ENCODE results near the gene RHOT2. TPM values are rescaled to one million over a fixed set of nuclear protein-coding genes. Genes with fewer than 3 reads are reported as not detected.

The RHOT2 gene
- total and polyA plus RNA-seq, 2 experiments from 2014 or later, result 129 to 163 TPM

DNA sequence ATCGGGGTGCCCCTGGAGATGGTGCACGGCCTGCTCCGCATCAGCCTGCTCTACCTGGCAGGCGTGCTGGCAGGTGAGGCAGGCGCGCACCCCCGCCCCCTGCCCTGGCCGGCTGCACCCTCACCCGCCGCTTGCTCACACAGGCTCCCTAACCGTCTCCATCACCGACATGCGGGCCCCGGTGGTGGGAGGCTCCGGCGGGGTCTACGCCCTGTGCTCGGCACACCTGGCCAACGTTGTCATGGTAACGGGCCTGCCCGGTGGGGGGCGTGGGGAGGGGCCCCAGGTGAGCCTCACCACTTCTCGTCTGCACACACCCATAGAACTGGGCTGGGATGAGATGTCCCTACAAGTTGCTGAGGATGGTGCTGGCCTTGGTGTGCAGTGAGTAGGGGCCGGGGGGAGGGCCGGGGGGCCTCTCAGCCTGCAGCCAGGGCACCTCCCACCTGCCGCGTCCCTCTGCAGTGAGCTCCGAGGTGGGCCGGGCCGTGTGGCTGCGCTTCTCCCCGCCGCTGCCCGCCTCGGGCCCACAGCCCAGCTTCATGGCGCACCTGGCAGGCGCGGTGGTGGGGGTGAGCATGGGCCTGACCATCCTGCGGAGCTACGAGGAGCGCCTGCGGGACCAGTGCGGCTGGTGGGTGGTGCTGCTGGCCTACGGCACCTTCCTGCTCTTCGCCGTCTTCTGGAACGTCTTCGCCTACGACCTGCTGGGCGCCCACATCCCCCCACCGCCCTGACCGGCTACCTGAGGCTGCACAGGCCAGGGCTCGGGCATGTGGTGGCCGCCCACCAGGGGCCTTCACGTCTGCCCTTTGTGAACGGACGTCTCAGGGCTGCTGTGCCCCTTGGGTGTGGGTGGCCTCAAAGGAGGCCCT is 9.6 kb downstream of the RHOT2 start (continued):
- TF ChIP-seq, protein P1, sequence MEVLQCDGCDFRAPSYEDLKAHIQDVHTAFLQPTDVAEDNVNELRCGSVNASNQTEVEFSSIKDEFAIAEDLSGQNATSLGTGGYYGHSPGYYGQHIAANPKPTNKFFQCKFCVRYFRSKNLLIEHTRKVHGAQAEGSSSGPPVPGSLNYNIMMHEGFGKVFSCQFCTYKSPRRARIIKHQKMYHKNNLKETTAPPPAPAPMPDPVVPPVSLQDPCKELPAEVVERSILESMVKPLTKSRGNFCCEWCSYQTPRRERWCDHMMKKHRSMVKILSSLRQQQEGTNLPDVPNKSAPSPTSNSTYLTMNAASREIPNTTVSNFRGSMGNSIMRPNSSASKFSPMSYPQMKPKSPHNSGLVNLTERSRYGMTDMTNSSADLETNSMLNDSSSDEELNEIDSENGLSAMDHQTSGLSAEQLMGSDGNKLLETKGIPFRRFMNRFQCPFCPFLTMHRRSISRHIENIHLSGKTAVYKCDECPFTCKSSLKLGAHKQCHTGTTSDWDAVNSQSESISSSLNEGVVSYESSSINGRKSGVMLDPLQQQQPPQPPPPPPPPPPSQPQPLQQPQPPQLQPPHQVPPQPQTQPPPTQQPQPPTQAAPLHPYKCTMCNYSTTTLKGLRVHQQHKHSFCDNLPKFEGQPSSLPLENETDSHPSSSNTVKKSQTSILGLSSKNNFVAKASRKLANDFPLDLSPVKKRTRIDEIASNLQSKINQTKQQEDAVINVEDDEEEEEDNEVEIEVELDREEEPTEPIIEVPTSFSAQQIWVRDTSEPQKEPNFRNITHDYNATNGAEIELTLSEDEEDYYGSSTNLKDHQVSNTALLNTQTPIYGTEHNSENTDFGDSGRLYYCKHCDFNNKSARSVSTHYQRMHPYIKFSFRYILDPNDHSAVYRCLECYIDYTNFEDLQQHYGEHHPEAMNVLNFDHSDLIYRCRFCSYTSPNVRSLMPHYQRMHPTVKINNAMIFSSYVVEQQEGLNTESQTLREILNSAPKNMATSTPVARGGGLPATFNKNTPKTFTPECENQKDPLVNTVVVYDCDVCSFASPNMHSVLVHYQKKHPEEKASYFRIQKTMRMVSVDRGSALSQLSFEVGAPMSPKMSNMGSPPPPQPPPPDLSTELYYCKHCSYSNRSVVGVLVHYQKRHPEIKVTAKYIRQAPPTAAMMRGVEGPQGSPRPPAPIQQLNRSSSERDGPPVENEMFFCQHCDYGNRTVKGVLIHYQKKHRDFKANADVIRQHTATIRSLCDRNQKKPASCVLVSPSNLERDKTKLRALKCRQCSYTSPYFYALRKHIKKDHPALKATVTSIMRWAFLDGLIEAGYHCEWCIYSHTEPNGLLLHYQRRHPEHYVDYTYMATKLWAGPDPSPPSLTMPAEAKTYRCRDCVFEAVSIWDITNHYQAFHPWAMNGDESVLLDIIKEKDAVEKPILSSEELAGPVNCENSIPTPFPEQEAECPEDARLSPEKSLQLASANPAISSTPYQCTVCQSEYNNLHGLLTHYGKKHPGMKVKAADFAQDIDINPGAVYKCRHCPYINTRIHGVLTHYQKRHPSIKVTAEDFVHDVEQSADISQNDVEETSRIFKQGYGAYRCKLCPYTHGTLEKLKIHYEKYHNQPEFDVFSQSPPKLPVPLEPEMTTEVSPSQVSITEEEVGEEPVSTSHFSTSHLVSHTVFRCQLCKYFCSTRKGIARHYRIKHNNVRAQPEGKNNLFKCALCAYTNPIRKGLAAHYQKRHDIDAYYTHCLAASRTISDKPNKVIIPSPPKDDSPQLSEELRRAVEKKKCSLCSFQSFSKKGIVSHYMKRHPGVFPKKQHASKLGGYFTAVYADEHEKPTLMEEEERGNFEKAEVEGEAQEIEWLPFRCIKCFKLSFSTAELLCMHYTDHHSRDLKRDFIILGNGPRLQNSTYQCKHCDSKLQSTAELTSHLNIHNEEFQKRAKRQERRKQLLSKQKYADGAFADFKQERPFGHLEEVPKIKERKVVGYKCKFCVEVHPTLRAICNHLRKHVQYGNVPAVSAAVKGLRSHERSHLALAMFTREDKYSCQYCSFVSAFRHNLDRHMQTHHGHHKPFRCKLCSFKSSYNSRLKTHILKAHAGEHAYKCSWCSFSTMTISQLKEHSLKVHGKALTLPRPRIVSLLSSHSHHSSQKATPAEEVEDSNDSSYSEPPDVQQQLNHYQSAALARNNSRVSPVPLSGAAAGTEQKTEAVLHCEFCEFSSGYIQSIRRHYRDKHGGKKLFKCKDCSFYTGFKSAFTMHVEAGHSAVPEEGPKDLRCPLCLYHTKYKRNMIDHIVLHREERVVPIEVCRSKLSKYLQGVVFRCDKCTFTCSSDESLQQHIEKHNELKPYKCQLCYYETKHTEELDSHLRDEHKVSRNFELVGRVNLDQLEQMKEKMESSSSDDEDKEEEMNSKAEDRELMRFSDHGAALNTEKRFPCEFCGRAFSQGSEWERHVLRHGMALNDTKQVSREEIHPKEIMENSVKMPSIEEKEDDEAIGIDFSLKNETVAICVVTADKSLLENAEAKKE (CRISPR knock-in tag; IDR thresholded peaks at IDR 0.05), result no peak
- TF ChIP-seq POLR2AphosphoS5 (IDR thresholded peaks at IDR 0.05; ENCODE audit: low read depth), result no peak; the same call in 1 of the 2 replicates

DNA sequence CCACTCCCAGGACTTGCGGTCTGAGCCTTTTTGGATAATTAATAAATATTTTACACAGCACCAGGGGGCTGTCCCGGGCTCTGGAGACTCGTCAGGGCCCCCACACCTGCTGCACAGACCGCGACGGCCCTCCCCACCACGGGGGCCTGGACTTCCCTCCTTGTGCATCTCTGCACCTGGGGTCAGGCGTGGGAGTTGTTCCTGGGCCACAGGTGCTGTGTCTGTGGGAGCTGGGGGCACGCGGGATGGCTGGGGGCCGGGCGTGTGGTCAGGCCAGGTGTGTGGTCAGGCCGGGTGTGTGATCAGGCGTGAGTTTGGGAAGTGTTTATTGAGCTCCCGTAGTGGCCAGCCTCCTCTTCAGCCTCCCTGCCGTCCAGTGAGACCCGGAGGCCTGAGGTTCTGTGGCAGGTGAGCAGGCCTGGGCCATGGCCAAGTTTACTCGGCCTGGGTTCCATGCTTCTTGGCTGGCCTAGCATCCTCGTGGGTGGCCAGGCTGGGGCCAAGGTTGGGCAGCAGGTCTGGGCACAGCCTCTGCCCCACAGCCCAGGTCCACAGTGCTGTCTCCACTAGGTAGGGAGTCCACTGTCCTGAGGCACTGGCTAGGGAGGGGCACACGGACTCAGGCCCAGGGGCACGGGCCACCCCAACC is 10.4 kb downstream of the RHOT2 start:
- TF ChIP-seq POLR2AphosphoS5 (IDR thresholded peaks at IDR 0.05; ENCODE audit: low read depth), result no peak
- TF ChIP-seq ZNF114 (CRISPR knock-in tag; IDR thresholded peaks at IDR 0.05), result no peak
- TF ChIP-seq JUNB (IDR thresholded peaks at IDR 0.05; ENCODE audit: unreplicated experiment), result no peak
- TF ChIP-seq EZH2 (IDR thresholded peaks at IDR 0.05; ENCODE audit: low read depth, unreplicated experiment), result no peak
- H3K27me3 Mint-ChIP-seq (ENCODE audit: insufficient read depth, low read depth, poor library complexity), result peaks cover 23% of the 10 kb centered on the region
- Histone ChIP-seq H3K4me2 (no peak overlapping the region; the same call in 1 of the 2 replicates), H3F3A (replicated peaks; ENCODE audit: low read depth) (peaks cover 39% of the 10 kb centered on the region), H2AFZ (no peak overlapping the region), H3K79me2 (replicated peaks; ENCODE audit: insufficient read depth) (peaks cover 9% of the 10 kb centered on the region; the same call in 1 of the 2 replicates), H3K27ac (ENCODE audit: low read depth) (no peak overlapping the region), H3K27me3 (ENCODE audit: insufficient read depth) (no peaks in the 10 kb centered on the region), H3K4me1 (ENCODE audit: insufficient read depth) (peaks cover 15% of the 10 kb centered on the region; the same call in 1 of the 2 replicates), H3K9me2 (ENCODE audit: insufficient read depth) (no peaks in the 10 kb centered on the region), H4K20me1 (replicated peaks; ENCODE audit: insufficient read depth) (peaks cover 14% of the 10 kb centered on the region; the same call in 1 of the 2 replicates), H3K36me3 (ENCODE audit: insufficient read depth) (no peaks in the 10 kb centered on the region; the same call in 1 of the 2 replicates), H3K4me3 (no peak overlapping the region; the same call in 1 of the 2 replicates)
- H3K4me1 Mint-ChIP-seq, result peaks cover 32% of the 10 kb centered on the region
- no peak overlapping the region for H3K27ac Mint-ChIP-seq
- H3K36me3 Mint-ChIP-seq (ENCODE audit: low read depth), result peaks cover 24% of the 10 kb centered on the region
- no peak for DNase-seq (ENCODE audit: low spot score)
- H3K4me3 Mint-ChIP-seq, result no peak overlapping the region
- no peaks in the 10 kb centered on the region; the same call in 1 of the 3 replicates for H3K9me3 Mint-ChIP-seq
- no peak for ATAC-seq
